Measurements from ENCODE around the gene TOMM7.
A peak's percentile ranks its signal among the peaks of the same experiment; 100 is the strongest.
"Not testable (repeated sequence)": the region's sequence is repeated elsewhere in the genome, so short reads cannot be mapped to it uniquely, and the experiment has no call there.

The TOMM7 gene

DNA sequence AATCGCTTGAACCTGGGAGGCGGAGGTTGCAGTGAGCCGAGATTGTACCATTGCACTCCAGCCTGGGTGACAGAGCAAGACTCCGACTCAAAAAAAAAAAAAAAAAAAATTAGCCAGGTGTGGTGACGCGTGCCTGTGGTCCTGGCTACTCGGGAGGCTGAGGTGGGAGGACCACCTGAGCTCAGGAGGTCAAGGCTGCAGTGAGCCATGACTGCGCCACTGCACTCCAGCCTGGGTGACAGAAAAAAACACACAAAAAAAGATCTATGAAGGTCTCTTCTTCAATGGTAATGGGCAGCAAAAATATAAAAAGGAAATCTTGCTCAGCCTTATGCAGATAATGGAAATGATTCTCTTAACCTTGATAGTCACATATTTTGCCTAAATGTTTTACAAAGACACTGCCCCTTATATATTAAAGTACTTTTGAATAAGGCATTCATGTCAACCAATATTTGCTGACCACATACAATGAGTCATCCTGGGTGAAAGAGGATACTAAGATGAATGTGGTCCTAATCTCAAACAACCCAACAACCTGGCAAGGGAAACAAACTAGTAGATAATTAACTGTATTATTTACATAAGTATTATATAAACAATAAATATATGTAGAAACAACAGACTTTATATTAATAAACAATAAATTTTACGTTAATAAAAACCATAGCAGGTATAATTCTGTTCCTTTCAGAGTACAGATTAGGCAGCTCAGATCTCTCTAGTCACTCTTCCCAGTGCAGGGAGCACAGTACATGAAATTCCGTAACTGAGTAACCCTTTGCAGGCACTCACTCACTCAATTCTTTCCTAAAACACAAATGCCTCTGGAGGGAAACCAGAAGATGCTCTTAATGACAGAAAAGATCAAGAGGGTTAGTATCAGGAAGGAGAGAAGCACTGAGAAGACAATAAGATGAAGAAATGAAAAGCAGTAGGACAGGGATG is 8.1 kb downstream of the TOMM7 start:
- no peak for DNase-seq

DNA sequence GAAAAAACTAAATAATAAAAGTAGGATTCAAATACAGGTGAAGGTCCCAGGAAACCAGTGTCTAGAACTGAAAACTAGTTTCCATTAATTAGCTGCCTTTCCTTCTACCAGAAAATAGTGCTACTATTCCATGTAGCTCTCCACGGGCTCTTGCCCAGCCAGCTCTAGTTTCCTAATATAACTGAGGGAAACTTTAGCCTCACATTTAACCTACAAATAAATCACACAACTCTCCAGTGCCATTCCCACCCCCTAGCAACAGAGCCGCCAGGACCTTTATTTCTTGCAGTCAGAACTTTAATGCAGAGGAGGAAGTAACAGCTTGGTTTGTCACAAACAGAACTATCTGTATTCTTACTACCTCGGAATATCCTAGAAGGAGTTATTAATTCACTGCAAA is 10.3 kb downstream of the TOMM7 start:
- no peak for DNase-seq

DNA sequence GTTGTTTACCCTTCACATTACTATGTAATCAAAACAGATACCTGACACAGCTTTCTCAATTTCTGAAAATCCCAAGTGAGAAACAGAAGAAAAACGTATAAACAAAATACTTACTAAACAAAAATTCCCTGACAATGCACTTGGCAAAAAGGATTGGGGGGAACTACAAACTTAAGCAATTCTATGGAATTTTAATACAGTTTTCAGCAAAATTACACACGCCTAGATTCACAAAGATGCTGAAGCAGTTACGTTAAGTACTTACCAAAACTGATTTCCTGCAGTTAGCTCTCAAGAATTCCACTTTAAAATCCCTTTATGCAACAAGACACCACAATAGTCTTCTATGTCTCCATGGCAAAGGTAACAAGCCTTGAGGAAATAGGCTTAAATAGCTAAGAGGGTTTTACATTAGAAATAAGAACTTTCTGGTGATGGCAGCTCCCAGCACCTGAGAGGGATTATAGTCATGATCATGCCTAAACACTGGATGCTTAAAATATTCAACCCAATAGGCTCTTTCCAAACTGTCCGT is 10.8 kb downstream of the TOMM7 start:
- DNase-seq, result no peak

DNA sequence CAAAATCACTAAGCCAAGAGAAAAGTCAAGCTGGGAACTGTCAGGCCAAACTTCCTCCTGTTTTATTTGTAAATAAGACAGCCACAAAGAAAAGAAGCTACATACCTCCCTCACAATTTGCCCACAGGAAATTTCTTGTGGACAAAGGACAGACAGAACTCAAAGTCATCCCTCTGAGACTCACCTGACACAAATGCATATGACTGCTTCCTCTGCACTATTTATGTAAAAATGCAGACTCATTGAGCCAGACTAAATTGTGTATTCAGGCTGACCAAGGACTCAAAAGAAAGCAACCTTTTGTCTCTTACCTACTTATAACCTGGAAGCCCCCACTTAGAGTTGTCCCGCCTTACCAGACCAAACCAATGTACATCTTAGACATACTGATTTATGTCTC is 11.8 kb downstream of the TOMM7 start:
- no peak for DNase-seq

DNA sequence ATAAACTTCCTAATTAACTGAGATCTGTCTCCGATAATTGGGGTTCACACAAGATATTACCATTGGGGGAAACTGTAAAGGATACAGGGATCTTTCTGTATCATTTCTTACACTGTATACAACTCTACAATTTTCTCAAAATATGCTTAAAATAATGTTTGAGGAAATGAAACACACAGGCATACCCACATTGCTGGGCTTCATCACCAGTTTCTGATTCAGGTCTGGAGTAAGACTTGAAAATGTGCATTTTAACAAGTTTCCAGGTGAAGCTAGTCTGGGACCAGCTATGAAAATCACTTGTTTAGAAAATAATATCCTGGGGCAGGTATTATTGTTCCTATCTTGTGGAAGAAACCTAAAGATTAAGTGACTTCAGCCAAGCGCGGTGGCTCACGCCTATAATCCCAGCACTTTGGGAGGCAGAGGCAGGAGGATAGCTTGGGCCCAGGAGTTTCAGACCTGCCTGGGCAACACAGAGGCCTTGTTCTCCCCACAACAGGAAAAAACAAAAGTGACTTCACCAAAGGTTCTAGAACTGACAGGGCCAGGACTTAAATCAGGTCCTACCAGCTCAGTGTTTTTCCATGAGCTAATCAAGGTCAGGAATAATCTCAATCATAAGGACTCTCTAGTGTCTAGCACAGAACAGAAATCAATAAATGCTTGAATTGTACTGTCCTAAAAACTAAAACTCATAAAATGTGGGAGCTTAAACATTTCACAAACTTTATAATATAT is 12.6 kb downstream of the TOMM7 start:
- DNase-seq, result no peak

DNA sequence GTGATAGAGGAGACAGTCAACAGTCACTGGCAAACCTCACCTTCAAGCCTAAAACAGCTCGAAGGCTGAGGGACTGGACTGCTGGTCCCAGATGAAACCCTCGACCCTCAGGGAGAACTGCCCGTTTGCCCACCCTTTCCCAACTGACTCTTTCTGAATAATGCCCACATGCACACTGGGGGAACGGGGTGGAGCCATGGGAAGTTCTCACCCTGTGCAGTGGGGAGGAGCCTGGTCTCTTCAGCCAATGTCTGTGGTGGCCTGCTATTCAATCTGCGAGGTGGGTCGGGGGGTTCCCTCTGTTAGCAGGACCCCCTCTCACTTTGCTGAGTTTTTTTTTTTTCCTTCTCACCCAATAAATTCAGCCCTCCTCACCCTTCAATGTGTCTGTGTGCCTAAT is 14.5 kb downstream of the TOMM7 start:
- no peak for DNase-seq

DNA sequence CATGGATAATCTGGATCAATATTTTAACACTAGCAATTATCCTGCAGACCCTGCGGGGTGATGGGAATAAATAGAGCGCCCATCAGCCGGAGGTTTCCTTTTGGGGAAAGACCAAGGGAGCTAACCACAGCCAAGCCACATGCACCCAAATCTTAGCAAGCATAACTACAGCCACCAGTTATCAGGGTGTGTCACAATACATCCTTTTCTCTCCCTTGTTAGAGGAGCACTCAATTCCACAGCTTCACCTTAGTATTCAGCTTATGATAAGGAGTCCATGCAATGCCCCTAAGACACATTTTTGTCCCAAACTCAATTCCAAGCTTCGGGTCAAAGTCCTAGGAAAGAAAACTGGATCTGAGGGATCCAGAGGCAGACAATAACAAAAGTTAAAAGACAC is 15.9 kb downstream of the TOMM7 start:
- no peak for DNase-seq

DNA sequence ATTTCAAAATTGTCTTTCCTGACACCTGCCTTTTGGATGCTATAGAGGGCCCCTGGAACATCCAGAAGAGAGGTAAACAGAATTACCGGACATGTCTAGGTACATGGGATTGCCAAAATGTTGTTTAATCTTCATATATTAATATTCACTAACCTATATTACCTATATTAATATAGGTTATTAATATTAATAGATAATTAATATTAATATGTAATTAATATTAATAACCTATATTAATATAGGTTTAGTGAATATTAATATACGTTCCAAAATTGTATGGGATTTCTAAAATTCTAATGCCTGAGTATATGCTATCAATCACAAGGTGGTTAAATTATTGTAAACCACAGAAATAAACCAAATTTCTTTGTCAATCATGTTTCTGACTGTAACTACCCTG is 17.4 kb downstream of the TOMM7 start:
- no peak for DNase-seq

DNA sequence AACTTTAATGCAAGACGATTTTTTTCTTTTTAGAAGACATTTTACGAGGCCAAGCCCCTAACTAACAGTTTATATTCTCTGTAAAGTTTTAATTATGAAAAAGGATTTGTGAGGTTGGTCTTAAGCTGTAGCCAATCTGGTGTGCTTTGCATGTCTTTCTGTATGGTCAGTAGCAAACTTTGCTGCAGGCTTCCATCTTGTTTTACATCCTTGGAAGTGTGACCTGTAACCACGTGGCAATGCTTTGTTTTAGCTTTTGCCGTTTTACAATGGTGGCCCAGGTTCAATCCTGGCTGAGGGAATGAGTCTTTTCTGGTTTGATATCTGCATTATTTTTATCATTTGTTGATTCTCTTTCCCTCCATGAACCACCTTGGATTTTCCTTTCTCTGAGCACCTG is 19.8 kb downstream of the TOMM7 start:
- not testable (repeated sequence) for DNase-seq

DNA sequence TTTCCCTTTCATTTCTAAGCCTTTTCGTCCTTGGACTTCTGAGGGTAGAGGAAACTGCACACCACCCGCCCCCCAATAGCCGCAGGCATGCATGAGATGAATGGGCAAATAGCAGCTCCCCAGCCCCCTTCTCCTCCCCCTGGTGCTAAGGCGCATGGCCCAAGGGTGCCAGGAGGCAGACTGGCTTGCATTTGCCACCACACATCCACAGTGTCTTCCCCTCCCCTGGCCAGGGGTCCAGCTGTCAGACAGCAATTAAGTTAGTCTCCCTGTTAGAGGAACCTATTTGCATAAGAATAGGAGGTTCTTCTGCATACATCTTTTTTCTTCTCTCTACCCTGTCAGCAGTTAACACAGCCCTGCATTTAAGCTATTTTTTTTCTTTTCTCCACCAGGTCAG is 20.2 kb downstream of the TOMM7 start:
- no peak for DNase-seq

DNA sequence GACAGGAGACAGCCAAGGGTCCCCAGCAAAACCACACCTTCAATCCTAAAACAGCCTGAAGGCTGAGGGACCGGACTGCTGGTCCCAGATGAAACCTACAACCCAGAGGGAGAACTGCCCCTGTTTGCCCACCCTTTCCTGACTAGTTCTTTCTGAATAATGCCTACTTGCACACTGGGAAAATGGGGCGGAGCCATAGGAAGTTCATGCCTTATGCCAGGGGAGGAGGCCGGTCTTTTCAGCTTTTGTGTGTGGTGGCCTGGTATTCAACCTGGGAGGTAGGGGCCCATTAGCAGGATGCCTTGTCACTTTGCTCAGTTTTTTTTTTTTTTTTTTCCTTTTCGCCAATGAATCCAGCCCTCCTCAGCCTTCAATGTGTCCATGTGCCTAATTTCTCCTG is 20.7 kb downstream of the TOMM7 start:
- DNase-seq, result no peak

DNA sequence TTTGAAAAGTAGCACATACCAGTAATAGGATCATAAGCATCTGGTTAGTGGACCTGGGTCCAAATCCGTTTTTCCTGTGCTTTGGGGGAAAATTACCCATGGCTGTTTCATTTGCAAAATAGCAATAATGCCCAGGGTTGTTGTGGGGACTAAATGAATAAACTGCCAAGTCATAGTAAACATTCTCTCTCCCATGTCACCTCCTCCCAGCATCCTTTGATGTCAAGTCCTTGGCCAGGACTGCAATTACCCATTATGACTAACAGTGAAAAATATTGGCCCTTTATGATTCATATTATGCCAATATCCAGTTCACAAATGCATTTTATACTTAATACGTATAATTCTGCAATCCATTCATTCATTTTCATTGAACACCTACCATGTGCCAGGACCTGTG is 23.0 kb downstream of the TOMM7 start:
- DNase-seq, result no peak

DNA sequence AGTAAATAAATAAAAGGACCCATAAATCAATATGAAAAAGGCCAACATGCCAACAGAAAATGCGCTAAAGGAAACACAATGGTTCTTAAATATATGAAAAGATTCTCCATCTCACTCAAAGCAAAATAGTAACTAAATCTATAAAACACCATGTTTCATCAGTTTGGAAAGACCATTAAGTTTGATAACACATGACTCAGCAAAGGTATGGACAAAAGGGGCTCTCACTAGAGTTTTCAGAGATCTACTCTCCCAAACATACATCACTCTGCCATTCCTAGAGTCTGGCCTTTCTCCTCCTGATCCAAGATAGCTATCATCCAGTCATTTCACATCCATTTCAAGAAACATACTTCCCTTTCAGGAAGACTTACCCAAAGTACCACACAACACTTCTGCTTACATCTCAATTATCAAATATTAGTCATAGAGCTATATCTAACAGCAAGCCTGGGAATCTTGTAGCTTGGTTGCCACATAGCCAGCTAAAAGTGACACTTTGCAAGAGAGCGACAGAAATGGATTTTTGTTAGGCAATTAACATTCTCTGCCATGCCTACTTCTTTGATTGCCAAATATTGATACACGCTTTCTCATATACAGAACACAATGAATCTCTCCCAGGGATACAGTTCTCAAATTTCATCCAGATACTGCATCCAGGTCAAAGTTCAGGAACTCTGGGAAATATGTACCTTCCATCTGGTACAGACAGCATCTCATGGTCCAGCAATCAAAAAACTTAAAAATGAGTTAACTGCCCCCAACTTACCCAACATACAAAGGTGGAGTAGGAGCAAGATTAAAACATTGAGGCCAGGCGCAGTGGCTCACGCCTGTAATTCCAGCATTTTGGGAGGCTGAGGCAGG is 28.8 kb downstream of the TOMM7 start:
- DNase-seq, result no peak

DNA sequence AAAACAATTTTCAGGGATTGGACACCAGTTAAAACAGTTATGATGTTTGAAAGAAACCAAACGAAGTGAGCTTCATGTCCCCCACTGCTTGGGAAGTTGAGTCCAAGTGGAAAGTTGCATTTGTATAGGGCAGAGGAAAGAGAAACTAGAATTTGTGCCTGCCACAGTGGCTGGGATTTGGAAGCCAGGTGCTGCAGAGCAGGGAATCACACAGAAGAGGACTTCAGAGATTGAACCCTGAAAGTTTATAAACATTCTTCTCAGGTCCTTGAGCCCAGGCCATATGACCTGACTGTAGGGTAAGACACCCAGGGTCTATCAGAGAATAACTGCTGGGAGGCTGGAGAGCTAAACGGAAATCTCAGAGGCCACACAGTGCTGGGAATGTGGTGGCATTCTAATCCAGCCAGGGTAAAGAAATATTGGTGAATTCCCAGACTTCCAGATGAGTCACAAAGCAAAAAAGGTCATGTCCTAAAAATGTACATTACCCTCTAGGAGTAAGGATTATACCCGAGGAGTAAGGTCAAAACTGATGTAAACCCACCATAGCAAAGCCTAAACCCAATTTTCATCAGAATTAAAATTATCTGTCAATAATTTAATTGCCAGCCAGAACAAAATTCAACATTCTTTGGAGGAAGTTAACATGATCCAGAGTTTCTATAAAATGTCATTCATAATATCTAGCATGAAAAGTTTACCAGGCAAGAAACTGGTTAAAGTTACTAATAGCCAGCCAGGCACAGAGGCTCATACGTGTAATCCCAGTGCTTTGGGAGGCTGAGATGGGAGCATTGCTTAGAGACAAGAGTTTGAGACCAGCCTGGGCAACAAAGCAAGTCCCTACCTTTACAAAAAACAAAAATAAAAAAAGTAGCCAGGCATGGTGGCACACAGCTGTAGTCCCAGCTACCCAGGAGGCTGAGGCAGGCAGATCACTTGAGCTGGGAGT is 31.2 kb downstream of the TOMM7 start:
- no peak for DNase-seq

DNA sequence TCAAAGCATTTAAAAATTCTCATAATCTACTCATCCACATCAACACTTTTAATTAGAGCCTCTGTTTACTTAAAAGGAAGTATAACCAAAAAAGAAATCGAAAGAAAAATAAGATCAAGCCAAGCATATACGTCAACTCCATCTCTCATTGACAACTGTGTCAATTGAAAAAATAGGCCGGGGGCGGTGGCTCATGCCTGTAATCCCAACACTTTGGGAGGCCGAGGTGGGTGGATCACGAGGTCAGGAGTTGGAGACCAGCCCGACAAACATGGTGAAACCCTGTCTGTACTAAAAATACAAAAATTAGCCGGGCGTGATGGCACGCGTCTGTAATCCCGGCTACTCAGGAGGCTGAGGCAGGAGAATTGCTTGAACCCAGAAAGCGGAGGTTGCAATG is 32.0 kb downstream of the TOMM7 start:
- not testable (repeated sequence) for DNase-seq

DNA sequence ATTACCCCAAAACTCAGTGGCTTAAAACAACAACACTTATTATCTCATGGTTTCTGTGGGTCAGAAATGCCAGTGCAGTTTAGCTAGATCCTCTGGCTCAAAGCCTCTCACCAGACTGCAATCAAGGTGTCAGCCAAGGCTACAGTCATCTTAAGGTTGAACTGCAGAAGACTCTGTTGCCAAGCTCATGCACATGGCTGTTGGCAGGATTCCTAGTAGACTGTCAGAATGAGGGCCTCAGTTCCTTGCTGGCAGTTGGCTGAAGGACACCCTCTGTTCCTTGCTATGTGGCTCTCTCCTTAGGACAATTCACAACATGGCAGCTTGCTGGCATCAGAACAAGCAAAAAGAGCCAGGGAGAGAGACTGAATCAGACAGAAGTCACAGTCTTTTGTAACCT is 34.7 kb downstream of the TOMM7 start:
- no peak for DNase-seq

DNA sequence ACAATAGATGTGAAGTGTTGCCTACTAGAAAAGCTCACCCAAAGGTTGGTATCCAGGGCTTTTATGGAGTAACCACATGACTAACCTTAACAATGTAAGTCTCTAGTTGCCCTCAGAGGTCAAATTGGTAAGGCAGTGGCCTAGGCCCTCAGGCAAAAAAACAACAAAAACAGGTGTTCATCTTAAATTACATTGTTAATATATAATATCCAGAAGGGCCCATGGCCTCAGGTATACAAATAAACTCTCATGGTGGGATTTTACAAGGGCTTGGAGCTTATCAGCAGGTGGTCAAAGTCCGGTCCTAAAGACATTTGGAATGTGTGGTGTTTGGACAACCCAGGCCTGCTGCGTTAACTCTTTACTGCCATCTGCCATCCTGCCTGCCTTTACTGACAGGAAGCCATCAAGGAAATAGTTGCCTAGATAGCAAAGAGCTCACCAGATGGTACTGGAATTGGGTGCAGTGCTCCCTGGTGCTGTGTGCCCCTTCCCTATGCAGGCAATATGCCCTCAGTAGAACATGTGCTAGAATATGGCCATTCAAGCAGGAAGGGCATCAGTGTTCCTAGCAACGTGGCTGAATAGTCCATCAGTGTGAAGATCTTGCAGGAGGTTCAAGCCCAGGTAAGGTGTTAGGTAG is 36.2 kb downstream of the TOMM7 start:
- no peak for DNase-seq

DNA sequence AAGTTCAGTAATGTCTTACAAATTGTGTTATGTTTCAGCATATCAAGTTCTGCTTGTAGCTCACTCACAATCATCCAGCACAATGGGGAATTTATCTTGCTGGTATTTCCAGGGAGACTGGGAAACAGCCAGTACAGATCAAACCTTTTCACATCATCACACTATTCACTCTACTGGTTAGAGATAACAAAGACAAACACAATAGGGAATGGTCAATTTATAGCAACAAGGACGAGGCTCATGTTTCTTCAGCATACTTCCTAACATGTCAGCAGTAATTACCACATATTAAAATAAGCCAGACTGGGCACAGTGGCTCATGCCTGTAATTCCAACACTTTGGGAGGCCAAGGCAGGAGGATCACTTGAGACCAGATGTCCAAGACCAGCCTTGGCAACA is 38.3 kb downstream of the TOMM7 start:
- no peak for DNase-seq

DNA sequence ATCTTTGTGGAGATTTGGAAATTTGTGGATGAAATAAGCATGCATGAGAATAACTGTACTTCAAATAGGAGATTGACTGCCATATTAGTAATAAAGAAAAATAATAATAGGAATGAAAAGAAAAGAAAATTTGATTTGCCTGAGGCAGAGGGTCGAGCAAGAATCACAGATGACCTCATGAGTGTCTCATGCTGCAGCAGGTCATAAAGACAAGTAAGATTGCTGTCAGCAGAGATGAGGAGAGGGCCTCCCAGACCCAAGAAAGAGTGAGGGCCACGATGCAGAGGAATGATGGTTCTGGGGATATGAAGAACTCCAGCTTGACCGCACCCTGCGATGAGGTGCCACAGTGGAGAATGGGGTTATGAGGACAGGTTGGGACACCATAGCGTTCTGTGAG is 39.2 kb downstream of the TOMM7 start:
- no peak for DNase-seq

DNA sequence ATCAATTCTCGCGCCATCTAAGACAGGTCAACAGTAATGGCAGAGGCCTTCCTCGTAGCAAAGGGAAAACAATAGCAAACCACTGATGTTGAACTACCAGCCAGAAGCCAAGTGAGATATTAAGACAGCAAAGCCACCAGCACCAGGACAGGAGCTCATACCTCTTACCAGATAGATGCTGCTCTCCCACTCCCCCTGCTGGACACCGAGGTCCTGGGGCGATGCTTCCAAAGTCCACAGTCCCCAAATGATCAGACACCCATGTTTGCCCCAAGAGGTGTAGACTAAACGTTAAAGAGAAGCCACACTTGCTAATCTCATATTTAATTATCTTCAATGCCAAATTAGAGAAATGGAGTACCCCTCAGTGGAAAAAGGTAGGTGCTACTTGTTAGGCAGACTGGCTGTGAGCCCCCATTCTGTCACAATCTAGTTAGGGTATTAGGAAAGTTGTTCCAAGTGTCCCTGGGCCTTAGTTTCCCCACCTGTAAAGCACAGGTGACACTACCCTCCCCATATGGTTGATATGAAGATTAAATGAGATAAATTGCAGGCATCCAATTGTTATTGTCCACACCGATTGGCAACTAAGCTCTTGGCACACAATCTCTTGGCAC is 39.9 kb downstream of the TOMM7 start:
- peak; percentile 86 for DNase-seq

DNA sequence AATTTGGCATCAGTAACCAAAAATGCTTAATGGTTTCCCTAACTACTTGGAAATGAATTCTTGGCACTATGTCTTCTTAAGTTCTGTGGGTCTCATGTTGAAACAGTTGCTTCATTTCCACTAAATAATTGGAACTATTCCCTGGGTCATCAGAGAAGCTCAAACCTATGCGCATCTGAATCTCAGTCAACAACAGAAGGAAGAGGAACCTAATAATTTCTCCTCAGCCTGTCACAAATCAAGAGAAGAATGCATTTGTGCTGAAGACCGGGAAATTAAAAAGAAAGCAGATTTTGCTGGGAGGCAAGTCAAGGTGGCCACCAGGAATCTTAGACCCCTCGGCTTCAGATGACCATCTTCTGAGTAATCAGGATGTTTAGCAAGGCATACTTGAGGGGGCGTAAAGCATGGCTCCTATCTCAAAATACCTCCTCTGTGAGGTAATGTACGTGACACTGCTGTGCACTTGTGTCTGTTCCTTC is 41.4 kb downstream of the TOMM7 start:
- DNase-seq, result no peak

All from activated CD4-positive, alpha-beta T cell treated with anti-CD3 and anti-CD28 coated beads for 48 hours (primary cell).